NCI-H2081 (cell line): ENCODE measurements around the gene CDK11B.
"Not testable (repeated sequence)": the region's sequence is repeated elsewhere in the genome, so short reads cannot be mapped to it uniquely, and the experiment has no call there.

Experiments
- DNase-seq, 2 experiments: peaks; one replicate each; lab custom pipeline; 2025; lab: John Stamatoyannopoulos, UW

CDK11B gene

GRCh38 chr1:1683104-1683905 lies 24.5 kb upstream of the CDK11B start:
- no peak for DNase-seq

- no peak for DNase-seq
Observed at GRCh38 chr1:1680912-1681273, 22.1 kb upstream of the CDK11B start.

- DNase-seq: no peak
Observed at GRCh38 chr1:1680031-1680911, 21.5 kb upstream of the CDK11B start.

GRCh38 chr1:1678581-1679380 lies 20.0 kb upstream of the CDK11B start:
- DNase-seq: no peak

GRCh38 chr1:1677718-1678580 lies 19.1 kb upstream of the CDK11B start:
- no peak for DNase-seq

- DNase-seq: not testable (repeated sequence)
Observed at GRCh38 chr1:1676087-1676486, 17.3 kb upstream of the CDK11B start.

GRCh38 chr1:1675218-1675617 lies 16.4 kb upstream of the CDK11B start:
- not testable (repeated sequence) for DNase-seq

- not testable (repeated sequence) for DNase-seq
Observed at GRCh38 chr1:1674806-1675205, 16.0 kb upstream of the CDK11B start.

- no peak for DNase-seq
Observed at GRCh38 chr1:1672181-1672965, 13.6 kb upstream of the CDK11B start.

- no peak for DNase-seq
Observed at GRCh38 chr1:1671365-1672119, 12.7 kb upstream of the CDK11B start.

- DNase-seq: no peak
Observed at GRCh38 chr1:1670866-1671265, 12.1 kb upstream of the CDK11B start.

- no peak for DNase-seq
Observed at GRCh38 chr1:1669468-1670440, 10.9 kb upstream of the CDK11B start.

GRCh38 chr1:1666526-1666925 lies 7.7 kb upstream of the CDK11B start:
- no peak for DNase-seq

GRCh38 chr1:1665815-1666251 lies 7.0 kb upstream of the CDK11B start:
- DNase-seq: no peak

GRCh38 chr1:1664941-1665814 lies 6.4 kb upstream of the CDK11B start:
- DNase-seq: no peak

GRCh38 chr1:1664318-1664717 lies 5.5 kb upstream of the CDK11B start:
- DNase-seq: not testable (repeated sequence)

- not testable (repeated sequence) for DNase-seq
Observed at GRCh38 chr1:1662830-1663560, 4.2 kb upstream of the CDK11B start.
